ENCODE data around the gene ZNF548.

ZNF548 gene

DNA sequence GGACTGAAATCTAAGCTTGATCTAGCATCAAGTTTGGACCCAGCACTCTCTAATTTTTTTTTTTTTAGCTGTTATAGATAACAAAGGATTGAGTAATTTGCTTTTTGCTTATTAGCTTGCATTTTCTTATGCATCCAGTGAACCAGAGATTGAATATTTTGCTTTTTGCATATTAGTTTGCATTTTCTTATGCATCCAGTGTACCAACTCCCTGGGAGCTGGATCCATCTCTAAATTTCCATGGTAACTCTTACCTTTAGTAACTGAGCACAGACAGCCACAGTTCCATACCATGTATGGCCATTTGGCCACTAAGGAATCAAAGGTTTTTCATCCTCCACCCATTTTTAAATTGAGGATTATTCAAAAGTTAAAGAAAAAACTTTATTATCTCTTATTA lies 8.7 kb upstream of the ZNF548 start:
- Histone ChIP-seq H3K4me1 (ENCODE audit: control insufficient read depth in 1 of 2, insufficient read depth in 1 of 2, low read depth in 1 of 2, low read length in 1 of 2) (no peaks in the 10 kb centered on the region), H3K9me3 (peaks cover 32% of the 10 kb centered on the region), H3K27me3 (no peaks in the 10 kb centered on the region), H3K27ac (no peak overlapping the region), H3K4me3 (ENCODE audit: low read depth in 1 of 2, low read length in 1 of 2) (no peak overlapping the region), H3K36me3 (no peaks in the 10 kb centered on the region)
- TF ChIP-seq, protein P1, sequence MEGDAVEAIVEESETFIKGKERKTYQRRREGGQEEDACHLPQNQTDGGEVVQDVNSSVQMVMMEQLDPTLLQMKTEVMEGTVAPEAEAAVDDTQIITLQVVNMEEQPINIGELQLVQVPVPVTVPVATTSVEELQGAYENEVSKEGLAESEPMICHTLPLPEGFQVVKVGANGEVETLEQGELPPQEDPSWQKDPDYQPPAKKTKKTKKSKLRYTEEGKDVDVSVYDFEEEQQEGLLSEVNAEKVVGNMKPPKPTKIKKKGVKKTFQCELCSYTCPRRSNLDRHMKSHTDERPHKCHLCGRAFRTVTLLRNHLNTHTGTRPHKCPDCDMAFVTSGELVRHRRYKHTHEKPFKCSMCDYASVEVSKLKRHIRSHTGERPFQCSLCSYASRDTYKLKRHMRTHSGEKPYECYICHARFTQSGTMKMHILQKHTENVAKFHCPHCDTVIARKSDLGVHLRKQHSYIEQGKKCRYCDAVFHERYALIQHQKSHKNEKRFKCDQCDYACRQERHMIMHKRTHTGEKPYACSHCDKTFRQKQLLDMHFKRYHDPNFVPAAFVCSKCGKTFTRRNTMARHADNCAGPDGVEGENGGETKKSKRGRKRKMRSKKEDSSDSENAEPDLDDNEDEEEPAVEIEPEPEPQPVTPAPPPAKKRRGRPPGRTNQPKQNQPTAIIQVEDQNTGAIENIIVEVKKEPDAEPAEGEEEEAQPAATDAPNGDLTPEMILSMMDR (IDR thresholded peaks at IDR 0.05): no peak

DNA sequence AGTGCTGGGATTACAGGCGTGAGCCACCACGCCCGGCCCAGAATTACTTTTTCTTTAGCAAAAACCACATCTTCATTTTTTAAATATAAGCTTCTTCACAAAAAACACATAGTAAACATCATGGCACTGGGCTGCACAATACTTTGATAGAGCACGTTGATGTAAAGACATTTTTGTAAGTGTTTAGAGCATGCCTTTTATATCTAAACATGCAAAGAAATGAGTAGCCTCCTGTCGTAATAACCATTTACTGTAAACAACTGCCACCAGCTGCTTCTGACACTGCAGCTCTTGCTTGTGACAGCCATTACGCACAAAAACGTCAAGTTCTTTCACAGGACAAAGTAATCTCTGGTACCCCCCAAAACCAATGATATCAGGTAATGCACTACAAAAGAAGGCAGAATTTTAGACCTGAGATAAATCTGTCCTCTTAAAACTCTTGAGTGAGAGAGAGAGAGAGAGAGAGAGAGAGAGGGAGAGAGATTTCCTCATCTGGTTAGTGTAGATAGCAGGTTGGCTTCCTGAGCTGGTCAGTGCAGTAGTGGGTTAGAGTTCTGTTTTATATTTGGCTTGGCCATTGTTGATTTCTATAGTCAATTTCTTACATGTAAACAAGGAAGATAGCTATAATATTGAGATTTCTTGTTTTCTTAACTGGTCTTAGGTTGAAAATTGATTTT lies 6.7 kb upstream of the ZNF548 start:
- H3K4me3 ChIP-seq (ENCODE audit: low read depth in 1 of 2, low read length in 1 of 2): no peak overlapping the region
- no peaks in the 10 kb centered on the region for H3K4me1 ChIP-seq (ENCODE audit: control insufficient read depth in 1 of 2, insufficient read depth in 1 of 2, low read depth in 1 of 2, low read length in 1 of 2)
- TF ChIP-seq, protein P1 (IDR thresholded peaks at IDR 0.05): no peak
- H3K27me3 ChIP-seq: no peaks in the 10 kb centered on the region
- no peak overlapping the region for H3K27ac ChIP-seq
- no peaks in the 10 kb centered on the region for H3K36me3 ChIP-seq
- peaks cover 19% of the 10 kb centered on the region for H3K9me3 ChIP-seq

DNA sequence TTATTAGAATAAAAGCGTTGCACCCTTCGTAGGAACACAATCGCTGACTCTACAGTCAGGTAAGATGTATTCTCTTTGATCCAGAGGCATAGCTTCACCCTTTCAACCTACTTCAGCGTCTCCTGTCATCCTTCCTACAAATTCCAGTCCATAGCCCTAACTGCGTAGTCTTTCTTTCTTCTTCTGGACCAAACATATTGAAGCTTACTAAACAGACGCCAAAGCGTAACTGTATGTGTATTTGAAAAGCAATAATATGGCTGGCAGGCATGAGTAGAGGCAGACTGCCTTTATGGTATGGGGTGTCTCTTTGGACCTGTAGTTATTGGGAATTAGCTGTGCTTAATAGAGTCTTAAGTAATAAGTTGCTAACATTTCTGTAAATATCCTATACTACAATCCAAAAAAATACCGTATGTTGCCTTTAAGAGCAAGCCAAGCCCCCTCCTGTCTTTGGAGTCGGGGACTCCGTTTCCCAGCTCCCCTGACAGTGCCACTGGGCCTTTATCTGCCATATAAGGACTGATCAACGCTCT lies 392 bp upstream of the ZNF548 start:
- Histone ChIP-seq H3K27ac (peak overlapping the region; percentile 42), H3K9me3 (peaks cover 16% of the 10 kb centered on the region), H3K36me3 (no peaks in the 10 kb centered on the region), H3K4me3 (ENCODE audit: low read depth in 1 of 2, low read length in 1 of 2) (peak overlapping the region; percentile 58 to 70), H3K27me3 (no peaks in the 10 kb centered on the region), H3K4me1 (ENCODE audit: control insufficient read depth in 1 of 2, insufficient read depth in 1 of 2, low read depth in 1 of 2, low read length in 1 of 2) (peaks cover 12 to 13% of the 10 kb centered on the region in 2 experiments)
- TF ChIP-seq, protein P1 (IDR thresholded peaks at IDR 0.05): no peak

DNA sequence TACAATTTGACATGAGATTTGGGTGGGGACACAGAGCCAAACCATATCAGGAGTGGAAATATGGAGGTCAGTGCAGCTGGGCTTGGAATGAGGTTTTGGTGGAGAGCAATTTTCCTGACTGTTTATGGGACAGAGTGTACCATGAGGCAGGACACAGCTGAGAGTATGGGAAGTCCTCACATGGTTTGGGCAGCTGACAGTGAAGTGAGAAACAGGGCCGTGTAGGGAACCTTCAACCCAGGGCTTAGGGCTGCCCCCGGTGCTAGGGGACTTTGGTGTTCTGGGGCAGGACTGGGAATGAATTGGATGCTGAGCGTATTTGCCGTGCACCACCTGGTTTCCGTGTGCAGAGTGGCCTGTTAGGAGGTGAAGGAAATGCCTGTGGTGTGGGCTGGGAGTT lies 6.1 kb downstream of the ZNF548 start:
- TF ChIP-seq, protein P1 (IDR thresholded peaks at IDR 0.05): no peak
- Histone ChIP-seq H3K36me3 (peaks cover 15% of the 10 kb centered on the region), H3K27ac (no peak overlapping the region), H3K4me1 (ENCODE audit: control insufficient read depth in 1 of 2, insufficient read depth in 1 of 2, low read depth in 1 of 2, low read length in 1 of 2) (no peaks in the 10 kb centered on the region), H3K4me3 (ENCODE audit: low read depth in 1 of 2, low read length in 1 of 2) (no peak overlapping the region), H3K9me3 (peaks cover 10% of the 10 kb centered on the region), H3K27me3 (no peaks in the 10 kb centered on the region)

DNA sequence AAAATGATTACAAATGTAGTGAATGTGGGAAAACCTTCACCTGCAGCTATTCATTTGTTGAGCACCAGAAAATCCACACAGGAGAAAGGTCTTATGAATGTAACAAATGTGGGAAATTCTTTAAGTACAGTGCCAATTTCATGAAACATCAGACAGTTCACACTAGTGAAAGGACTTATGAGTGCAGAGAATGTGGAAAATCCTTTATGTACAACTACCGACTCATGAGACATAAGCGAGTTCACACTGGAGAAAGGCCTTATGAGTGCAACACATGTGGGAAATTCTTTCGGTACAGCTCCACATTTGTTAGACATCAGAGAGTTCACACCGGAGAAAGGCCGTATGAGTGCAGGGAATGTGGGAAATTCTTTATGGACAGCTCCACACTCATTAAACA lies 9.2 kb downstream of the ZNF548 start:
- Histone ChIP-seq H3K27ac (no peak overlapping the region), H3K4me1 (ENCODE audit: control insufficient read depth in 1 of 2, insufficient read depth in 1 of 2, low read depth in 1 of 2, low read length in 1 of 2) (no peaks in the 10 kb centered on the region), H3K36me3 (peaks cover 15% of the 10 kb centered on the region), H3K27me3 (no peaks in the 10 kb centered on the region), H3K4me3 (ENCODE audit: low read depth in 1 of 2, low read length in 1 of 2) (no peak overlapping the region), H3K9me3 (peaks cover 17% of the 10 kb centered on the region)
- TF ChIP-seq, protein P1 (IDR thresholded peaks at IDR 0.05): no peak

Data from neutrophil (primary cell).